ENCODE measurements around the gene C4B.

The C4B gene

DNA sequence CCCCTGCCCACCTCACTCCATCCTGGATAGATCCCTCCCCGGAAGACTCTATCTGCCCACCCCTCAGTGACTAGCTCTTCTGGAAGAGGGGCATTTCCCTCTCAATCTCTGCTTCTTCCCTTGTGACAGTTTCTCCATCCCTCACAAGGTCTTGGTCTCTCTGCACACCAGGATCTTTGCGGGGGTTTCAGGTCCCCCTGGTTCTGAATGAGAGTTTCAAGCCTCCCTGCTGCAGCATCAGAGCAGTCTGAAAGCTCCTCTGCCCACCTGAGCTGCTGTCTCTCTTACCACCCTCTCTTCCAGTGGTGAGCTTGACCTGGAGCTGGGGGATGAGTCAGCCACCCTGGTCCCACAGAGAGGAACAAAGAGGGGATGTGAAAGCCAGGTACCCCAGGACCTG is 70.2 kb downstream of the C4B start:
- DNase-seq: no peak

Data from NCI-H1105 treated with DMSO at 0.1 percent for 48 hours (cell line).